ENCODE measurements around the gene NET1. TPM values are rescaled to one million over a fixed set of nuclear protein-coding genes. Genes with fewer than 3 reads are reported as not detected.

NET1 gene
- total RNA-seq, 1 donor from 2014 or later, result 103 TPM

GRCh38 chr10:5476918-5477525, 64.7 kb downstream of the NET1 start:
- TF ChIP-seq CTCF (IDR thresholded peaks at IDR 0.05) (no peak), POLR2AphosphoS5 (IDR thresholded peaks at IDR 0.05; ENCODE audit: insufficient read depth in 1 of 2, low read depth in 1 of 2) (no peak), POLR2A (IDR thresholded peaks at IDR 0.05) (no peak)
- H3K36me3 ChIP-seq, result no peaks in the 10 kb centered on the region
- no peak overlapping the region for H3K4me3 ChIP-seq
- no peaks in the 10 kb centered on the region for H3K27me3 ChIP-seq
- no peaks in the 10 kb centered on the region for H3K4me1 ChIP-seq
- no peaks in the 10 kb centered on the region for H3K9me3 ChIP-seq
- intact Hi-C loops (cut with DNase I), result no loop called here
- no peak overlapping the region for H3K27ac ChIP-seq
- no peak for DNase-seq (ENCODE audit: extremely low spot score in 2 of 2)

GRCh38 chr10:5477948-5478693, 65.8 kb downstream of the NET1 start:
- intact Hi-C loops (cut with DNase I), result no loop called here
- H3K4me3 ChIP-seq, result no peak overlapping the region
- H3K9me3 ChIP-seq, result no peaks in the 10 kb centered on the region
- no peaks in the 10 kb centered on the region for H3K4me1 ChIP-seq
- no peak for TF ChIP-seq CTCF (IDR thresholded peaks at IDR 0.05)
- TF ChIP-seq POLR2A (IDR thresholded peaks at IDR 0.05), result no peak
- no peak for TF ChIP-seq POLR2AphosphoS5 (IDR thresholded peaks at IDR 0.05; ENCODE audit: insufficient read depth in 1 of 2, low read depth in 1 of 2)
- no peak for DNase-seq (ENCODE audit: extremely low spot score in 2 of 2)
- no peak overlapping the region for H3K27ac ChIP-seq
- H3K36me3 ChIP-seq, result no peaks in the 10 kb centered on the region
- no peaks in the 10 kb centered on the region for H3K27me3 ChIP-seq

GRCh38 chr10:5478694-5479305, 66.4 kb downstream of the NET1 start:
- no peaks in the 10 kb centered on the region for H3K27me3 ChIP-seq
- DNase-seq (ENCODE audit: extremely low spot score in 2 of 2), result no peak
- no peak overlapping the region for H3K27ac ChIP-seq
- H3K36me3 ChIP-seq, result no peaks in the 10 kb centered on the region
- H3K9me3 ChIP-seq, result no peaks in the 10 kb centered on the region
- no peak for TF ChIP-seq POLR2AphosphoS5 (IDR thresholded peaks at IDR 0.05; ENCODE audit: insufficient read depth in 1 of 2, low read depth in 1 of 2)
- no peak for TF ChIP-seq CTCF (IDR thresholded peaks at IDR 0.05)
- no peaks in the 10 kb centered on the region for H3K4me1 ChIP-seq
- intact Hi-C loops (cut with DNase I), result no loop called here
- no peak overlapping the region for H3K4me3 ChIP-seq

- DNase-seq (ENCODE audit: extremely low spot score in 2 of 2), result no peak
- H3K4me1 ChIP-seq, result no peaks in the 10 kb centered on the region
- TF ChIP-seq CTCF (IDR thresholded peaks at IDR 0.05) (no peak), POLR2A (IDR thresholded peaks at IDR 0.05) (no peak), POLR2AphosphoS5 (IDR thresholded peaks at IDR 0.05; ENCODE audit: insufficient read depth in 1 of 2, low read depth in 1 of 2) (no peak)
- intact Hi-C loops (cut with DNase I), result no loop called here
- H3K27ac ChIP-seq, result no peak overlapping the region
- no peak overlapping the region for H3K4me3 ChIP-seq
- no peaks in the 10 kb centered on the region for H3K36me3 ChIP-seq
- no peaks in the 10 kb centered on the region for H3K9me3 ChIP-seq
- H3K27me3 ChIP-seq, result no peaks in the 10 kb centered on the region
Observed at GRCh38 chr10:5479481-5480161, 67.3 kb downstream of the NET1 start.
